Esophagus muscularis mucosa (tissue), 4 donors: Measurements from ENCODE around the gene EDEM3. TPM values are rescaled to one million over a fixed set of nuclear protein-coding genes. Genes with fewer than 3 reads are reported as not detected.

ENCODE experiments used
- DNase-seq: peaks from one replicate; pipeline ENCODE4 v3.0.0-alpha.2; 2017; ENCODE audit errors: extremely low spot score
- H3K27ac ChIP-seq, 4 donors: fragments of 200-600 bp; sonication (generic); replicated peaks in 1 of 4; 1 replicate in 3 of 4; 2 replicates in 1 of 4; pipeline ENCODE4 v1.5.1; 2016 to 2019; ENCODE audit warnings: mild to moderate bottlenecking in 1 of 4
- H3K27me3 ChIP-seq, 4 donors: fragments of 200-600 bp; sonication (generic); one replicate each; pipeline versions ENCODE4 v1.5.1 to v1.6.0; 2016 to 2019
- H3K36me3 ChIP-seq, 4 donors: fragments of 200-600 bp; sonication (generic); one replicate each; pipeline ENCODE4 v1.5.1; 2016 to 2019
- H3K4me1 ChIP-seq, 4 donors: fragments of 200-600 bp; sonication (generic); one replicate each; pipeline ENCODE4 v1.5.1; 2016 to 2019
- H3K4me3 ChIP-seq, 4 donors: fragments of 200-600 bp; sonication (generic); 1 replicate in 2 of 4; 2 replicates in 2 of 4; pipeline ENCODE4 v1.5.1; 2016 to 2019; ENCODE audit warnings: mild to moderate bottlenecking in 4 of 4, moderate library complexity in 1 of 4
- H3K9me3 ChIP-seq, 4 donors: fragments of 200-600 bp; sonication (generic); 1 replicate in 3 of 4; 2 replicates in 1 of 4; pipeline ENCODE4 v1.5.1; 2016 to 2019
- EP300 ChIP-seq: sonication (generic); formaldehyde crosslinking; IDR thresholded peaks from one replicate; pipeline ENCODE4 v1.6.1; 2017; ENCODE audit warnings: antibody characterized with exemption
- POLR2A ChIP-seq: fragments of 450-650 bp; IDR thresholded peaks from one replicate; pipeline ENCODE4 v1.6.1; 2017; ENCODE audit warnings: antibody characterized with exemption, moderate library complexity, mild to moderate bottlenecking, low read depth
- POLR2AphosphoS5 ChIP-seq, 2 donors: sonication (generic); formaldehyde crosslinking; IDR thresholded peaks; one replicate each; pipeline ENCODE4 v1.6.1; 2017; ENCODE audit warnings: antibody characterized with exemption in 2 of 2
- WGBS: methylation state at CpG from one replicate; pipeline ENCODE4 v1.1.5; 2018; 5-methylcytosine and 5-hydroxymethylcytosine counted together
- intact Hi-C: fragments of 100-400 bp; cut with DNase I; formaldehyde crosslinking; loops from one replicate; pipeline ENCODE4 v1.15.1; 2023
- total RNA-seq, 4 donors: library from RNA; depleted of rRNA; stranded (reverse); fragments of >200 nt; gene quantifications; one replicate each; pipeline versions ENCODE4 v1.1.0 to v1.2.1, GENCODE V29; 2016
- TF ChIP-seq, protein P1 (sequence below), 3 experiments: fragments of 200-600 bp in 2 of 3; fragments of 450-650 bp in 1 of 3; sonication (generic) in 2 of 3; IDR thresholded peaks; one replicate each; pipeline ENCODE4 v1.5.1; 2017 to 2019; ENCODE audit warnings: antibody characterized with exemption in 3 of 3, mild to moderate bottlenecking in 2 of 3, moderate library complexity in 1 of 3

Gene EDEM3
- total RNA-seq, 4 donors from 2014 or later: 28.7 to 36.1 (median 29.4) TPM

DNA sequence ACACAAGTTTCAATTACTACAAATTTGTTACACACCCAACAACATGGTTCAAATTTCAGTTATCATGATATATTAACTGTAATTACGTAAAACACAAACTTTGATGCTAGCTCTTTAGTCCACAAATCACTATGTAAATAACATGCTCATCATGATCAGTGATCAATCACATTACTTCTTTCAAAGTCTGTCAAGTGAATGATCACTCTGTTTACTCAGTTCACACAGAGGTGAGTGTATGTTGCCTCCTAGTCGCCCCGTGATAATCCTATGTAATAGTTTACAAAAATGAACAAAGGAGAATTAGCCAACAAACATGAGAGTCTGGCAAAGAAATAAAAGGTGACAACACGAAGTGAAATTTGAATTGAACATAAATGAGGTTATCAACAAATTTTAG lies 14.3 kb downstream of the EDEM3 start:
- H3K36me3 ChIP-seq: peaks cover 5 to 21% (median 19%) of the 10 kb centered on the region in 4 donors
- H3K9me3 ChIP-seq: no peaks in the 10 kb centered on the region
- H3K27ac ChIP-seq: no peak overlapping the region
- H3K4me3 ChIP-seq: no peak overlapping the region
- TF ChIP-seq, protein P1, sequence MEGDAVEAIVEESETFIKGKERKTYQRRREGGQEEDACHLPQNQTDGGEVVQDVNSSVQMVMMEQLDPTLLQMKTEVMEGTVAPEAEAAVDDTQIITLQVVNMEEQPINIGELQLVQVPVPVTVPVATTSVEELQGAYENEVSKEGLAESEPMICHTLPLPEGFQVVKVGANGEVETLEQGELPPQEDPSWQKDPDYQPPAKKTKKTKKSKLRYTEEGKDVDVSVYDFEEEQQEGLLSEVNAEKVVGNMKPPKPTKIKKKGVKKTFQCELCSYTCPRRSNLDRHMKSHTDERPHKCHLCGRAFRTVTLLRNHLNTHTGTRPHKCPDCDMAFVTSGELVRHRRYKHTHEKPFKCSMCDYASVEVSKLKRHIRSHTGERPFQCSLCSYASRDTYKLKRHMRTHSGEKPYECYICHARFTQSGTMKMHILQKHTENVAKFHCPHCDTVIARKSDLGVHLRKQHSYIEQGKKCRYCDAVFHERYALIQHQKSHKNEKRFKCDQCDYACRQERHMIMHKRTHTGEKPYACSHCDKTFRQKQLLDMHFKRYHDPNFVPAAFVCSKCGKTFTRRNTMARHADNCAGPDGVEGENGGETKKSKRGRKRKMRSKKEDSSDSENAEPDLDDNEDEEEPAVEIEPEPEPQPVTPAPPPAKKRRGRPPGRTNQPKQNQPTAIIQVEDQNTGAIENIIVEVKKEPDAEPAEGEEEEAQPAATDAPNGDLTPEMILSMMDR (IDR thresholded peaks at IDR 0.05): no peak
- TF ChIP-seq POLR2AphosphoS5 (IDR thresholded peaks at IDR 0.05): no peak
- TF ChIP-seq EP300: no peak
- TF ChIP-seq POLR2A: no peak
- DNase-seq: no peak
- H3K27me3 ChIP-seq: no peaks in the 10 kb centered on the region
- H3K4me1 ChIP-seq: peaks cover 0 to 8% (median 4%) of the 10 kb centered on the region in 4 donors
- intact Hi-C loops: no loop called here
- WGBS: 71% methylated on average over 4 of the region's 4 CpGs

DNA sequence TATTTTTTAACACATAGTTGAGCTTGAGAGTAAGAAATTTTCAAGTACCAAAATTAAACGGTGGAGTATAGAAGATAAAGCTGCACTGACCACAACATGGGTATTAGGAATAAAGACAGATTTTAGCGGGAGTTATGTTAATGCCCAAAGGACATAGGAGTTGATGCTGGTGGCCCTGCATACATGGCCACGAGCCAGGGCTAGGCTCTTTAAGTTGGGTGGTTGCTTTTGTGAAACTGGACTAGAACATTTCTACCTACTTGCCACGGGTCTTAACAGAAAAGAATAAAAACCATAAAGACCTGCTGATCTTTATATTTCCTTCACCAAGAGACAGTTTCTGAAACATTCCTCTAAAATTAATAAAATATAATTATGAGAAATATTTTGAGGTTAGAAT lies 14.9 kb downstream of the EDEM3 start:
- TF ChIP-seq POLR2AphosphoS5 (IDR thresholded peaks at IDR 0.05): no peak
- no peak for TF ChIP-seq POLR2A
- TF ChIP-seq EP300: no peak
- TF ChIP-seq, protein P1 (IDR thresholded peaks at IDR 0.05): no peak
- Histone ChIP-seq H3K4me1 (peaks cover 0 to 2% (median 0%) of the 10 kb centered on the region in 4 donors), H3K27ac (no peak overlapping the region), H3K9me3 (no peaks in the 10 kb centered on the region), H3K4me3 (no peak overlapping the region), H3K27me3 (no peaks in the 10 kb centered on the region), H3K36me3 (peaks cover 8 to 26% (median 23%) of the 10 kb centered on the region in 4 donors)
- 82% methylated on average over 4 of the region's 4 CpGs for WGBS
- intact Hi-C loops: no loop called here
- no peak for DNase-seq

DNA sequence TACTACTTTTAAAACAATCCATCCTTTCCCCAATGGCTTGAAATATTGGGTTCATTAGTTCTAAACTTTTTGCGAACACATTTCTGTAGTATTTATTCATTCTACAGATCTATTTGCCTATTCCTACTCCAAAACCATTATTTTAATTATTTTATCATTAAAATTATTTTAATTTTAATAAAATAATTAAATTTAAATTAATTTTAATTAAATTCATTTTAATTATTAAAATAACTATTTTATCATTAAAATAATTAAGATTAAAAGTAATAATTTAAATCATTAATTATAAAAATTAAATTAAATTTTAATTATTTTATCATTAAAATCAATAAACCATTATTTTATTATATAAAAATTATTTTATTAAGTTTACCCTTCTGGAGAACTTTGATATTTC lies 15.6 kb downstream of the EDEM3 start:
- Histone ChIP-seq H3K36me3 (peaks cover 12 to 33% (median 28%) of the 10 kb centered on the region in 4 donors), H3K27me3 (no peaks in the 10 kb centered on the region), H3K27ac (no peak overlapping the region), H3K4me3 (no peak overlapping the region), H3K9me3 (no peaks in the 10 kb centered on the region), H3K4me1 (no peaks in the 10 kb centered on the region)
- WGBS: 100% methylated on average over 1 of the region's 1 CpG
- intact Hi-C loops: no loop called here
- no peak for DNase-seq
- TF ChIP-seq POLR2A (no peak), POLR2AphosphoS5 (IDR thresholded peaks at IDR 0.05) (no peak), EP300 (no peak)
- TF ChIP-seq, protein P1 (IDR thresholded peaks at IDR 0.05): no peak

DNA sequence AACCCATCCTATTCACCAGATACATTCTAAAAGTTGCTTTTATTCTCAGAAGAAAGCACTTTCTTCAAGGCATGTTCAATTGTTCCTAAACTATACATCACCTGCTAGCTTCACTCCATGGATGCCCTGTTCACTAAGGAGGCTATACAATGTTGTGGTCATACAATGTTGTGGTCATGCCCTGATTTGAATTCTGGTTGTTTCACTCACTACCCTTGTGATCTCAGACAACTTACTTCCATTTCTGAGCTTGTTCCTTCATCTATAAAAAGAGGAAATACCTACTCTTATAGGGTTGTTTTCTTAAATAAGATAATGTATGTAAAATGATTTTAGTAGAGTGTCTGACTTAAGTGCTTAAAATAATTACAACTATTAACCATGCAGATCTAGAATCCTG lies 19.7 kb downstream of the EDEM3 start:
- intact Hi-C loops: no loop called here
- Histone ChIP-seq H3K4me3 (no peak overlapping the region), H3K27ac (no peak overlapping the region), H3K9me3 (no peaks in the 10 kb centered on the region), H3K36me3 (peaks cover 22 to 71% (median 58%) of the 10 kb centered on the region in 4 donors), H3K27me3 (no peaks in the 10 kb centered on the region), H3K4me1 (no peaks in the 10 kb centered on the region)
- DNase-seq: no peak
- TF ChIP-seq POLR2A (no peak), EP300 (no peak), POLR2AphosphoS5 (IDR thresholded peaks at IDR 0.05) (no peak)
- TF ChIP-seq, protein P1 (IDR thresholded peaks at IDR 0.05): no peak

DNA sequence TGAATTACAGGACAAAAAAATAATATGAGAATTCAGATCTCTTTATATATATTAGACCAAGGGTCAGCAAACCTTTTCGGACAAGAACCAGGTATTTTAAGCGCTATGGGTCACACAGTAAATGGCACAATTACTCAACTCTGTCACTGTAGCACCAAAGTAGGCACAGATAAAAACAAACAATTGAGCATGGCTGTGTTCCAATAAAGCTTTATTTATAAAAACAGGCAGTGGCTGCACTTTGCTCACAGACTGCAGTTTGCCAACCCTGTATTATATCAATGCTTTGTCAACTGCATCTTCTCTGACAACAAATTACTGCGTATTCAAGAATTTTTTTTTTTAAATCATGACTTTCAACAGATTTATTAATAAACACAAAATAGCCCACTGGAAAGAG lies 29.8 kb downstream of the EDEM3 start:
- Histone ChIP-seq H3K36me3 (peaks cover 4 to 67% (median 36%) of the 10 kb centered on the region in 4 donors), H3K27ac (no peak overlapping the region), H3K4me3 (no peak overlapping the region), H3K9me3 (no peaks in the 10 kb centered on the region), H3K4me1 (no peaks in the 10 kb centered on the region), H3K27me3 (no peaks in the 10 kb centered on the region)
- DNase-seq: no peak
- intact Hi-C loops: no loop called here
- WGBS: 100% methylated on average over 3 of the region's 3 CpGs
- TF ChIP-seq EP300: no peak
- TF ChIP-seq POLR2A: no peak
